ENCODE measurements around the gene NCAN.

The NCAN gene

GRCh38 chr19:19297759-19298158 lies 86.0 kb downstream of the NCAN start:
- no peak for DNase-seq

DNA sequence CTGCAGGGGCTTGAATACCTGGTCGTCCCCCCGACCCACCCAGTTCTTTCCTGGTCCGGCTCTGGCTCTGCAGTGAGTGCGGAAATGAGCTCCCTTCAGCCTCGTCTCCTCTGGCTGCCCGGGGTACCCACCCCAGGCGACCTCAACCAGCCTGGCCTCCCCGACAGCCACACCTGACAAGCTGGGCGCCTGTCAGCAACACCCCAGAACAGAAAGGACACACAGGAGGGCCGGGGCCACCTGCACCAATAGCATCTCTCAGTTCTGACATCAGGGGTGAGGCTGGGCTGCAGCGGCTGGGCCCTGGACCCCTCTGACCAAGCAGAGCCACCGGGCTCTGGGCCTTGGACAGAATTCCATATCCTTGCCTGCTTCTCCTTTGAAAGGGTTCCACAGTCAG lies 88.9 kb downstream of the NCAN start:
- DNase-seq: no peak

All from NCI-H1436 (cell line).